Esophagus mucosa (tissue), 1 donor: ENCODE results near the gene DCUN1D3. TPM values are rescaled to one million over a fixed set of nuclear protein-coding genes. Genes with fewer than 3 reads are reported as not detected.
A peak's percentile ranks its signal among the peaks of the same experiment; 100 is the strongest.

Source experiments
- ATAC-seq: fragments of 200-7000 bp; cut with Tn5 transposase; one replicate; pipeline ENCODE4 v1.9.1; 2020
- total RNA-seq: library from RNA; stranded (reverse); gene quantifications from one replicate; pipeline ENCODE4 v1.2.4, GENCODE V29; 2023
- donor health status: DM: yes; HTN: yes; CAD: no.

DCUN1D3 gene
- total RNA-seq, 1 donor from 2014 or later, result 17.1 TPM

GRCh38 chr16:20918486-20919239 lies 18.5 kb upstream of the DCUN1D3 start:
- ATAC-seq, result no peak

- no peak for ATAC-seq
Observed at GRCh38 chr16:20916942-20917341, 16.8 kb upstream of the DCUN1D3 start.

GRCh38 chr16:20916289-20916688 lies 16.1 kb upstream of the DCUN1D3 start:
- ATAC-seq, result peak; percentile 27

- ATAC-seq, result peak; percentile 79
Observed at GRCh38 chr16:20911361-20911760, 11.2 kb upstream of the DCUN1D3 start.

GRCh38 chr16:20910781-20911321 lies 10.7 kb upstream of the DCUN1D3 start:
- ATAC-seq, result peak; percentile 89

GRCh38 chr16:20906341-20907255 lies 6.4 kb upstream of the DCUN1D3 start:
- no peak for ATAC-seq

GRCh38 chr16:20905576-20905975 lies 5.4 kb upstream of the DCUN1D3 start:
- ATAC-seq, result no peak

GRCh38 chr16:20904507-20905081 lies 4.4 kb upstream of the DCUN1D3 start:
- ATAC-seq, result no peak

GRCh38 chr16:20903899-20904506 lies 3.8 kb upstream of the DCUN1D3 start:
- ATAC-seq, result no peak

GRCh38 chr16:20903116-20903898 lies 3.1 kb upstream of the DCUN1D3 start:
- no peak for ATAC-seq

- ATAC-seq, result no peak
Observed at GRCh38 chr16:20902426-20902825, 2.3 kb upstream of the DCUN1D3 start.

- peak; percentile 84 for ATAC-seq
Observed at GRCh38 chr16:20901436-20902112, 1.4 kb upstream of the DCUN1D3 start.

GRCh38 chr16:20901068-20901435 lies 894 bp upstream of the DCUN1D3 start:
- peak; percentile 1 for ATAC-seq

GRCh38 chr16:20899477-20900298 lies 470 bp downstream of the DCUN1D3 start:
- no peak for ATAC-seq

- no peak for ATAC-seq
Observed at GRCh38 chr16:20899071-20899470, 1.1 kb downstream of the DCUN1D3 start.

GRCh38 chr16:20897922-20898321 lies 2.2 kb downstream of the DCUN1D3 start:
- ATAC-seq, result no peak

GRCh38 chr16:20897253-20897897 lies 2.8 kb downstream of the DCUN1D3 start:
- peak; percentile 13 for ATAC-seq

- ATAC-seq, result no peak
Observed at GRCh38 chr16:20894388-20894787, 5.8 kb downstream of the DCUN1D3 start.

GRCh38 chr16:20889625-20890275 lies 10.4 kb downstream of the DCUN1D3 start:
- no peak for ATAC-seq
